ENCODE results near the gene MORN5. TPM values are rescaled to one million over a fixed set of nuclear protein-coding genes. Genes with fewer than 3 reads are reported as not detected.

Gene MORN5
- total and polyA plus RNA-seq, 9 of the 15 experiments (the other 6 are each of a cell fraction or from before 2014, with no cell fraction given), result not detected

- Histone ChIP-seq H3K79me2 (ENCODE audit: control insufficient read depth, insufficient read depth, low read length) (no peaks in the 10 kb centered on the region), H3K9me3 (replicated peaks; ENCODE audit: control insufficient read depth, insufficient read depth, low read depth, low read length) (no peaks in the 10 kb centered on the region), H3K36me3 (ENCODE audit: control insufficient read depth, insufficient read depth, low read length) (no peaks in the 10 kb centered on the region), H3K9me1 (ENCODE audit: control insufficient read depth, insufficient read depth, low read length) (no peaks in the 10 kb centered on the region), H3K4me3 (no peak overlapping the region), H3K27me3 (ENCODE audit: control insufficient read depth in 2 of 2, insufficient read depth in 2 of 2, low read length in 2 of 2) (no peaks in the 10 kb centered on the region), H2AFZ (ENCODE audit: low read depth, low read length) (no peak overlapping the region), H3K27ac (ENCODE audit: extremely low read depth, low read depth, low read length) (no peak overlapping the region), H3K9ac (ENCODE audit: insufficient read depth in 1 of 2, low read depth in 2 of 2, low read length in 2 of 2) (no peak overlapping the region), H3K4me2 (ENCODE audit: insufficient read depth, low read length) (no peak overlapping the region), H4K20me1 (replicated peaks; ENCODE audit: control insufficient read depth, insufficient read depth, low read length) (no peaks in the 10 kb centered on the region), H3K4me1 (replicated peaks in 1 of 2; ENCODE audit: control insufficient read depth in 2 of 2, insufficient read depth in 2 of 2, low read length in 2 of 2) (peaks cover 0 to 6% of the 10 kb centered on the region in 2 experiments; a peak in 3 of 5 replicates)
- CTCF ChIA-PET (ENCODE audit: low intra/inter-chr PET ratio), result no interaction called here
- WGBS (ENCODE audit: insufficient coverage, low coverage, missing lambda C conversion rate), result 53% methylated on average over 8 of the region's 8 CpGs
- no peak for FAIRE-seq
- no peak for ATAC-seq
- intact Hi-C loops (cut with micrococcal nuclease) (no loop called here), in situ Hi-C loops (cut with MboI) (no loop called here)
- no TSS peak for BruUV-seq (replicated peaks)
- no peak for DNase-seq (ENCODE audit: extremely low read depth in 1 of 4, low spot score in 3 of 4)
- POLR2A ChIA-PET, result no interaction called here
- TF ChIP-seq RBM25 (IDR thresholded peaks at IDR 0.05; ENCODE audit: low read depth, low read length, severe bottlenecking) (peak; percentile 48), CTCFL (IDR thresholded peaks at IDR 0.05; ENCODE audit: borderline replicate concordance, insufficient read depth, low read depth, low read length, poor library complexity, severe bottlenecking) (no peak), BCOR (IDR thresholded peaks at IDR 0.05) (0 out of 2 replicates have a peak, but pooled peaks have one; percentile 14), ZFP36 (IDR thresholded peaks at IDR 0.05; ENCODE audit: low read depth, low read length, partially characterized antibody) (peak; percentile 49), RBM15 (IDR thresholded peaks at IDR 0.05; ENCODE audit: insufficient read depth, low read length) (no peak)
Measured at GRCh38 chr9:122186777-122187470, 27.2 kb downstream of the MORN5 start.

All from K562 (cell line).